Brain microvascular endothelial cell (primary cell): ENCODE measurements around the gene DUSP22.

Experiments used
- DNase-seq: peaks from one replicate; pipeline ENCODE4 v3.0.0-alpha.2; 2020
- H3K27ac ChIP-seq: fragments of 250-450 bp; sonication (Bioruptor Pico); 2 replicates; pipeline ENCODE4 v1.5.1; 2020; ENCODE audit warnings: mild to moderate bottlenecking, moderate library complexity
- H3K27me3 ChIP-seq: fragments of 250-450 bp; sonication (Bioruptor Pico); replicated peaks from 2 replicates; pipeline ENCODE4 v1.5.1; 2020; ENCODE audit warnings: mild to moderate bottlenecking
- H3K36me3 ChIP-seq: fragments of 250-450 bp; sonication (Bioruptor Pico); replicated peaks from 2 replicates; pipeline ENCODE4 v1.5.1; 2020; ENCODE audit warnings: mild to moderate bottlenecking
- H3K4me3 ChIP-seq: 2 replicates; pipeline ENCODE4 v1.5.1; 2011; ENCODE audit warnings: low read depth, mild to moderate bottlenecking, control low read depth, low read length, moderate library complexity
- CTCF ChIP-seq: IDR thresholded peaks from 2 replicates; pipeline ENCODE4 v1.5.1; 2011; ENCODE audit warnings: low read depth, mild to moderate bottlenecking, moderate library complexity, low read length, control low read depth, inconsistent platforms; ENCODE audit errors: missing control alignments
- in situ Hi-C: cut with HindIII; loops from 2 replicates; pipeline ENCODE4 v1.10.0; 2017; ENCODE audit warnings: low sequenced_read_pairs, low pct_ligation_motif_present

The DUSP22 gene

GRCh38 chr6:382883-383810 lies 90.9 kb downstream of the DUSP22 start:
- H3K27ac ChIP-seq: no peak overlapping the region
- DNase-seq: no peak
- peaks cover 4% of the 10 kb centered on the region for H3K27me3 ChIP-seq
- in situ Hi-C loops: no loop called here
- TF ChIP-seq CTCF: no peak
- no peak overlapping the region for H3K4me3 ChIP-seq
- no peaks in the 10 kb centered on the region for H3K36me3 ChIP-seq

- H3K4me3 ChIP-seq: no peak overlapping the region
- no peak overlapping the region for H3K27ac ChIP-seq
- in situ Hi-C loops: no loop called here
- H3K27me3 ChIP-seq: peaks cover 10% of the 10 kb centered on the region
- H3K36me3 ChIP-seq: no peaks in the 10 kb centered on the region
- TF ChIP-seq CTCF: no peak
- no peak for DNase-seq
Observed at GRCh38 chr6:383856-384255, 91.6 kb downstream of the DUSP22 start.

- Histone ChIP-seq H3K27ac (no peak overlapping the region), H3K27me3 (peaks cover 20% of the 10 kb centered on the region), H3K36me3 (no peaks in the 10 kb centered on the region), H3K4me3 (no peak overlapping the region)
- in situ Hi-C loops: no loop called here
- TF ChIP-seq CTCF: no peak
- DNase-seq: no peak
Observed at GRCh38 chr6:384898-385297, 92.6 kb downstream of the DUSP22 start.

GRCh38 chr6:385614-386013 lies 93.3 kb downstream of the DUSP22 start:
- no peak for TF ChIP-seq CTCF
- in situ Hi-C loops: no loop called here
- H3K27me3 ChIP-seq: peaks cover 27% of the 10 kb centered on the region
- no peak for DNase-seq
- no peak overlapping the region for H3K4me3 ChIP-seq
- no peaks in the 10 kb centered on the region for H3K36me3 ChIP-seq
- no peak overlapping the region for H3K27ac ChIP-seq

- Histone ChIP-seq H3K27ac (no peak overlapping the region), H3K4me3 (no peak overlapping the region), H3K36me3 (no peaks in the 10 kb centered on the region), H3K27me3 (peaks cover 38% of the 10 kb centered on the region)
- no peak for TF ChIP-seq CTCF
- in situ Hi-C loops: no loop called here
- no peak for DNase-seq
Observed at GRCh38 chr6:386688-387266, 94.5 kb downstream of the DUSP22 start.

- Histone ChIP-seq H3K27me3 (peaks cover 43% of the 10 kb centered on the region), H3K36me3 (no peaks in the 10 kb centered on the region), H3K4me3 (no peak overlapping the region), H3K27ac (no peak overlapping the region)
- DNase-seq: no peak
- TF ChIP-seq CTCF: no peak
- in situ Hi-C loops: no loop called here
Observed at GRCh38 chr6:387293-387741, 95.0 kb downstream of the DUSP22 start.
